HG03354 (cell line): ENCODE measurements around the gene CXCL10.
A peak's percentile ranks its signal among the peaks of the same experiment; 100 is the strongest.

Experiments
- ATAC-seq: cut with Tn5 transposase; IDR thresholded peaks from one replicate; pipeline ENCODE4 v1.9.1; 2021; ENCODE audit warnings: mild to moderate bottlenecking; ENCODE audit not compliant: unreplicated experiment, poor library complexity, severe bottlenecking

Gene CXCL10

GRCh38 chr4:76035141-76035540, 11.8 kb upstream of the CXCL10 start:
- ATAC-seq = peak; percentile 45

- no peak for ATAC-seq
These were observed 6.0 kb upstream of the CXCL10 start for GRCh38 chr4:76029300-76029699.

GRCh38 chr4:76028350-76028765, 5.1 kb upstream of the CXCL10 start:
- no peak for ATAC-seq

GRCh38 chr4:76024065-76024464, 768 bp upstream of the CXCL10 start:
- no peak for ATAC-seq

- ATAC-seq = no peak
These were observed 620 bp downstream of the CXCL10 start for GRCh38 chr4:76022677-76023076.

GRCh38 chr4:76022031-76022430, 1.3 kb downstream of the CXCL10 start:
- ATAC-seq = no peak

GRCh38 chr4:76017056-76017686, 6.1 kb downstream of the CXCL10 start:
- ATAC-seq = no peak

- peak; percentile 77 for ATAC-seq
These were observed 6.9 kb downstream of the CXCL10 start for GRCh38 chr4:76016393-76016792.

GRCh38 chr4:76013540-76013939, 9.8 kb downstream of the CXCL10 start:
- ATAC-seq = no peak

GRCh38 chr4:76012388-76012801, 10.9 kb downstream of the CXCL10 start:
- ATAC-seq = no peak

- peak; percentile 61 for ATAC-seq
These were observed 11.5 kb downstream of the CXCL10 start for GRCh38 chr4:76011700-76012387.

GRCh38 chr4:76011018-76011670, 12.2 kb downstream of the CXCL10 start:
- no peak for ATAC-seq

- no peak for ATAC-seq
These were observed 12.7 kb downstream of the CXCL10 start for GRCh38 chr4:76010576-76010975.

- ATAC-seq = no peak
These were observed 14.0 kb downstream of the CXCL10 start for GRCh38 chr4:76009311-76009710.

- ATAC-seq = no peak
These were observed 16.0 kb downstream of the CXCL10 start, which contains the start of gene CXCL9 for GRCh38 chr4:76007089-76007862. Gene CXCL9, minus strand, starts transcription at chr4:76007509. Its CDS starts 60 bp downstream, at chr4:76007449.

GRCh38 chr4:76003620-76004019, 19.7 kb downstream of the CXCL10 start:
- ATAC-seq = no peak

GRCh38 chr4:76003035-76003434, 20.3 kb downstream of the CXCL10 start:
- no peak for ATAC-seq

GRCh38 chr4:76002176-76002575, 21.1 kb downstream of the CXCL10 start:
- ATAC-seq = no peak

GRCh38 chr4:76001700-76002099, 21.6 kb downstream of the CXCL10 start:
- no peak for ATAC-seq

GRCh38 chr4:76000279-76000678, 23.0 kb downstream of the CXCL10 start:
- ATAC-seq = no peak
